WERI-Rb-1 (cell line): Measurements from ENCODE around the gene NBPF3.
"Not testable (repeated sequence)": the region's sequence is repeated elsewhere in the genome, so short reads cannot be mapped to it uniquely, and the experiment has no call there.

ENCODE experiments used
- DNase-seq: peaks from one replicate; pipeline ENCODE4 v3.0.0-alpha.2; 2020
- H3K27ac ChIP-seq: fragments of 250-450 bp; sonication (Bioruptor Pico); 2 replicates; pipeline ENCODE4 v1.5.1; 2020; ENCODE audit warnings: mild to moderate bottlenecking, moderate library complexity
- H3K27me3 ChIP-seq: fragments of 250-450 bp; sonication (Bioruptor Pico); 2 replicates; pipeline ENCODE4 v1.5.1; 2021; ENCODE audit warnings: mild to moderate bottlenecking, low read depth, moderate library complexity; ENCODE audit not compliant: insufficient read depth, severe bottlenecking
- H3K36me3 ChIP-seq: fragments of 250-450 bp; sonication (Bioruptor Pico); 2 replicates; pipeline ENCODE4 v1.5.1; 2020; ENCODE audit warnings: mild to moderate bottlenecking, moderate library complexity
- H3K4me3 ChIP-seq: 2 replicates; pipeline ENCODE4 v1.5.1; 2011; ENCODE audit warnings: low read depth, mild to moderate bottlenecking, control low read depth, low read length
- H3K9me3 ChIP-seq: fragments of 250-450 bp; sonication (Bioruptor Pico); 2 replicates; pipeline ENCODE4 v1.5.1; 2021; ENCODE audit warnings: mild to moderate bottlenecking, moderate library complexity; ENCODE audit not compliant: severe bottlenecking
- TF ChIP-seq, protein P1 (sequence below): IDR thresholded peaks from 2 replicates; pipeline ENCODE4 v1.5.1; 2011; ENCODE audit warnings: low read depth, mild to moderate bottlenecking, control low read depth, inconsistent platforms, low read length

NBPF3 gene

DNA sequence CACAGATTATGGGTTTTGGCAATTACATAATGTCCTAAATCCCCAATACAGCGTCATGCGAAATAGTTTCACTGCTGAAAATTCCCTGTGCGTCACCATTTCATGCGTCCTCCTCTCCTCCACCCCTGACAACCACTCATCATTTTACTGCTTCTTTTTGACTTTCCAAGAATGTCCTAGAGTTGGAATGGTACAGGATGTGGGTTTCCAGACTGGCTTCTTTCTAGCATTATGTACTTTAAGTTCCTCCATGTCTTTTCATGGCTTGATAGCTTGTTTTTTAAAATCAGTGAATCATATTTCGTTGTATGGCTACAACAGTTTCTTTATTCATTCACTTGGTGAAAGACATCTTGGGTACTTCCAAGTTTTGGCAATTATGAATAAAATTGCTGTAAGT lies 7.4 kb downstream of the NBPF3 start:
- no peaks in the 10 kb centered on the region for H3K9me3 ChIP-seq
- peaks cover 2% of the 10 kb centered on the region for H3K36me3 ChIP-seq
- DNase-seq, result no peak
- no peaks in the 10 kb centered on the region for H3K27me3 ChIP-seq
- TF ChIP-seq, protein P1, sequence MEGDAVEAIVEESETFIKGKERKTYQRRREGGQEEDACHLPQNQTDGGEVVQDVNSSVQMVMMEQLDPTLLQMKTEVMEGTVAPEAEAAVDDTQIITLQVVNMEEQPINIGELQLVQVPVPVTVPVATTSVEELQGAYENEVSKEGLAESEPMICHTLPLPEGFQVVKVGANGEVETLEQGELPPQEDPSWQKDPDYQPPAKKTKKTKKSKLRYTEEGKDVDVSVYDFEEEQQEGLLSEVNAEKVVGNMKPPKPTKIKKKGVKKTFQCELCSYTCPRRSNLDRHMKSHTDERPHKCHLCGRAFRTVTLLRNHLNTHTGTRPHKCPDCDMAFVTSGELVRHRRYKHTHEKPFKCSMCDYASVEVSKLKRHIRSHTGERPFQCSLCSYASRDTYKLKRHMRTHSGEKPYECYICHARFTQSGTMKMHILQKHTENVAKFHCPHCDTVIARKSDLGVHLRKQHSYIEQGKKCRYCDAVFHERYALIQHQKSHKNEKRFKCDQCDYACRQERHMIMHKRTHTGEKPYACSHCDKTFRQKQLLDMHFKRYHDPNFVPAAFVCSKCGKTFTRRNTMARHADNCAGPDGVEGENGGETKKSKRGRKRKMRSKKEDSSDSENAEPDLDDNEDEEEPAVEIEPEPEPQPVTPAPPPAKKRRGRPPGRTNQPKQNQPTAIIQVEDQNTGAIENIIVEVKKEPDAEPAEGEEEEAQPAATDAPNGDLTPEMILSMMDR, result no peak
- H3K4me3 ChIP-seq, result no peak overlapping the region
- H3K27ac ChIP-seq, result no peak overlapping the region

DNA sequence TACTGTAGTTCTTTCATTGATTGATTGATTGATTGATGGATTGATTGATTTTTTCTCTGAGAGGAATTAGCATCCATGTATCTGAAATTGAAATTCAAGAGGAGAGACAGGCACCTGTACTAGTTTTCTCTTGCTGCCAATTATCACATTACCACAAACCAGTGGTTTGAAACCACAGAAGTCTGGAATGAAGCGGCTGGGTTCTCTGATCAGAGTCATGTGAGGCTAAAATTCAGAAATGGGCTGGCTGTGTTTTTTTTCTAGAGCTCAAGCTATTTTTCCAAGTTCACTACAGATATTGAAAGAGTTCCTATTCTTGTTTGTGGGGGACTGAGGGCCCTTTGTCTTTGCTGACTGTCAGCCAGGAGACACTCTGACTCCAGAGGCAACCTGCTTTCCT lies 10.0 kb downstream of the NBPF3 start:
- H3K9me3 ChIP-seq, result no peaks in the 10 kb centered on the region
- H3K27ac ChIP-seq, result no peak overlapping the region
- no peak overlapping the region for H3K4me3 ChIP-seq
- TF ChIP-seq, protein P1, result no peak
- peaks cover 2% of the 10 kb centered on the region for H3K36me3 ChIP-seq
- DNase-seq, result no peak
- no peaks in the 10 kb centered on the region for H3K27me3 ChIP-seq

DNA sequence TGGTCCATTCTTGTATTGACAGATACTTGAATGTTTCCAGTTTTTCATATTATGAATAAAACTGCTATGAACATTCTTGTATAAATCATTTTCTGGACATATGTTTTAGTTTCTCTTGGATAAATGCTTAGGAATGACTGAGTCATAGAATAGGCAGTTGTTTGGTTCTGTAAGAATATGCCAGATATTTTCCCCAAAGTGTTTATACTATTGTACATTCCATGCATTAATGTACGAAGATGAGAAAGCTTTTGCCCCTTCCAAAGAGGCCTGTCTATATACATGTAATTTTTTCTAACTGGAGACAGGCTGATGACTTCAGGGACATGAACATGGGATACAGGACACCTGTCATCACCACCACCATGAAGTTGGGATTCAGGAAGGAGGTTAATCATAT lies 11.3 kb downstream of the NBPF3 start:
- Histone ChIP-seq H3K4me3 (no peak overlapping the region), H3K36me3 (peaks cover 2% of the 10 kb centered on the region), H3K27ac (no peak overlapping the region), H3K9me3 (no peaks in the 10 kb centered on the region), H3K27me3 (no peaks in the 10 kb centered on the region)
- TF ChIP-seq, protein P1, result no peak
- DNase-seq, result no peak

DNA sequence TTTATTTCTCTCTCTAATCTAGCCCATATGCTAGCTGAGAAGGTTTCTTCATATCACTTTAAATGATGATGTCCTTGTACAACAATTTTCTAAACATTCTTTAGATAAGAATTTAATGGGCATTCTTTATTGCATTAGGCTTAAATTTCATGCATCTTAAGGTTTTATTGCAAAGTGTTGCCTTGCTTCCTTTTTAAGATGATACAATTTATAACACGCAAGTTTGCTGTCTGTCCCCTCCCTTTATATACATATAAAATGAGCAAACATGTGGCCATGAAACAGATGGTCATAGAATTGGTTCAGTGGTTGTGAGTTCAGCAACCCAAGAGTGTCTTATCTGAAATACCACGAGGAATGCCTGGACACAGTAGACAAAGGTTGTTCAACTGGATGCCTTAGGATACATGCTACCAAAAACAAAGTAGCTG lies 12.1 kb downstream of the NBPF3 start:
- no peak overlapping the region for H3K27ac ChIP-seq
- no peak for DNase-seq
- no peaks in the 10 kb centered on the region for H3K27me3 ChIP-seq
- no peaks in the 10 kb centered on the region for H3K9me3 ChIP-seq
- peaks cover 2% of the 10 kb centered on the region for H3K36me3 ChIP-seq
- TF ChIP-seq, protein P1, result no peak
- no peak overlapping the region for H3K4me3 ChIP-seq

DNA sequence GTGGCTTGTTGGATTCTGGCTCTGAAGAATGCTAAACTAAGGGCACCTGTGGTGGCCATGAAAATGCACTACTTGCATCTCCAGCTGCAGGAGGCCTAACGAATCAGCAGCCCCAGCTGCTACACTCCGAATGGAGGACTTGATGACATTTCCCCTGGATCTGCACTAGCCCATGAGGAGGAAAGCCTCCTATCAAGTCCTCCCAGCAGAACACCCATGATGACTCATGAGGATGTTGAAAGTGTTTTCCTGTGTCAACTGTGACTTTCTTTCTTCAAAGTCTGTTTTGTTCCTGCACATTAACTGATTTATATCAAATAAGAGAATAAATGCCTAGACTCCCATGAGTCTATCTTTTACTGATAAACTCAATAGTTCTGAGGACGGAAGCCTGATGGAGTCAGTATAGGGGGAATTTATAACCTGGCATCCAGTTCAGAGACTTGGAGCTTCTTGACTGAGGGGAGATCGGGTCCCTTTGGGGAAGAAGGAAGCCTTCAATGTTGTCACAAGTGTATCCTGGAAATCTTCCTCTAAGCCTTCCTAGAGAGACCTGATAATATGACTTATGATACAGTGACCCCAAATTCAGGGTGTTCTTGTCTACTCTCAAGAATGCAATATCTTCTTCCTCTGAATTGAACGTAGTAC lies 14.2 kb downstream of the NBPF3 start:
- DNase-seq, H3K27ac ChIP-seq, H3K27me3 ChIP-seq, H3K36me3 ChIP-seq, H3K4me3 ChIP-seq, H3K9me3 ChIP-seq: not testable (repeated sequence)

DNA sequence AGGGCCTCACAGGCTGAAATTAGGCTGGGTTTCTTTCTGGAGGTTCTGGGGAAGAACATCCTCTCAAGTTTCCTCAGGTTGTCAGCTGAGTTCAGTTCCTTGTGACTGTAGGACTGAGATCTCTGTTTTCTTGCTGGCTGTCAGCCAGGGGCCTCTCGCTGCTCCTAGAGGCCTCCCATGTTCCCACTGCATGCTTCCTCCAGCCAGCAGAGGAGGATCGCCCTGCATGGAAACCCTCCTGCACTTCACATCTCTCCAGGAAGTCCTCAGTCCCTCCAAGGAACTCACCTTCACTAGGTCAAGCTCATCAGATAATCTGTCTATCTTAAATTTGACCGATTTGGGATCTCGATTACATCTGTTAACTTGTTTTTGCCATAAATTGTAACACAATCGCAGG lies 15.0 kb downstream of the NBPF3 start:
- not testable (repeated sequence) for H3K4me3 ChIP-seq, H3K9me3 ChIP-seq, H3K27ac ChIP-seq, H3K27me3 ChIP-seq, H3K36me3 ChIP-seq, DNase-seq

DNA sequence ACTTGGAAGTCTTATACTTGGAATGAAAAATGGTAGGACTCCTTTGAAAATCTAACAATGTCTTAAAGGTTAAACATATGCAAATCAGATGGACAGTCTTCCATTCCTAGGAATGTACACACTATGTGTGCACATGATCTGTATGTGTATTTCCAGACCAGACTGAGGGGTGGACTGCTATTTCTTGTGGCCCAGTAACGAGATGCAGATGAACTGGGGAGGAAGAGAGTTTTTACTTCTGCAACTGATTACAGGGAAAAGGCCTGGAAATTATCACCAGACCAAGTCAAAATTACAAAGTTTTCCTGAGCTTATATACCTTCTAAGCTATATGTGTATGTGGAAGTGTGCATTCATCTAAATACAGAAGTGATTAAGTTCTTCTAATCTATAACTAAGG lies 17.7 kb downstream of the NBPF3 start:
- H3K4me3 ChIP-seq, result no peak overlapping the region
- H3K36me3 ChIP-seq, result no peaks in the 10 kb centered on the region
- DNase-seq, result no peak
- H3K9me3 ChIP-seq, result no peaks in the 10 kb centered on the region
- H3K27me3 ChIP-seq, result no peaks in the 10 kb centered on the region
- H3K27ac ChIP-seq, result no peak overlapping the region
- TF ChIP-seq, protein P1, result no peak

DNA sequence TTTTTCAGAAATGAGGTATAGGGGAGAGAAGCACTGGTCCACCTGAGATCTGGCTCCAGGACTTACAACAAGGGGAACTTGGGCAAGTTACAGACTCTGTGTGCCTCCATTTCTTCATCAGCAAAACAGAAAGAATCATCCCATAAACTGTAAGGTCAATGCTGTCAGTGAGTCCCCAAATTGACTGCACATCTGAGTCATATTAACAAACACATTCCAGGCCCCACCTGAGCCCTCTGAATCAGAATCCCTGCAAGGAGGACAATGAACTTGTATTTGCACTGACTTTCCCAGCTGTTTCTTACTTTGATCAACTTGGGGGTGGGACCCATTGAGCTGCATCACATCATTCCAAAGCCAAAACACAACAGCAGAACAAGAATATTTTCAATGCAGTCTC lies 25.2 kb downstream of the NBPF3 start:
- DNase-seq, H3K36me3 ChIP-seq: not testable (repeated sequence)

DNA sequence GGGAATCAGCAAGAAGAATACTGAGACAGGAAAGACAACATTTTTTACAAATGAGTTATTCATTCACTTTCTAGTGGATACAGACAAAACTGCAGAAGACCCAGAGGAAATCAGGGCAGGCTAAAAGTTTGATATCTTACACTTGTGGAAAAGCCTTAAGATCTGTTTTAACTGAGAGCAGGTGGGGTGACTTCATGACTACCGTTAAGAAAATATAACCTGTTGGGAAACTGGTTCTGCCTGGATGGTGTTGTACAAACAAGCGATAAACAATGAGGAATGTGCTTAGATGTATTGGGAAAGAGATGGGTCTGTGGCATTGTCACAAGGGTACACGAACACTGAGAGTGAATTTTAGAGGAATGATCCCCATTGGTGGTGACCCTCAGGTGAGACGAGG lies 28.0 kb downstream of the NBPF3 start:
- not testable (repeated sequence) for H3K9me3 ChIP-seq, H3K4me3 ChIP-seq, H3K27me3 ChIP-seq, DNase-seq, H3K36me3 ChIP-seq, H3K27ac ChIP-seq

More for the DNA sequence above, 25.2 kb downstream of the NBPF3 start:
- H3K27ac ChIP-seq, H3K27me3 ChIP-seq, H3K4me3 ChIP-seq, H3K9me3 ChIP-seq: not testable (repeated sequence)
